IMR-90 (cell line): Measurements from ENCODE around the gene HCK. TPM values are rescaled to one million over a fixed set of nuclear protein-coding genes. Genes with fewer than 3 reads are reported as not detected.
"Not testable (repeated sequence)": the region's sequence is repeated elsewhere in the genome, so short reads cannot be mapped to it uniquely, and the experiment has no call there.

Source experiments
- ATAC-seq: fragments of 200-7000 bp; cut with Tn5 transposase; 2 replicates; pipeline ENCODE4 v1.9.1; 2020; ENCODE audit warnings: low read depth, mild to moderate bottlenecking, moderate library complexity
- BruUV-seq: library from RNA; stranded (reverse); fragments of 400-500 nt; replicated peaks from 2 replicates; lab custom pipeline; 2021; lab: Mats Ljungman, UMichigan
- CTCF ChIA-PET: fragments of 300-600 bp; formaldehyde crosslinking; extraction: SDS; loops from one replicate; lab custom pipeline; 2021; ENCODE audit warnings: antibody characterized with exemption; lab: Yijun Ruan, JAX
- POLR2A ChIA-PET: fragments of 300-600 bp; sonication (Branson Sonifier 250); formaldehyde crosslinking; loops from one replicate; lab custom pipeline; 2022; ENCODE audit warnings: antibody characterized with exemption; ENCODE audit not compliant: unreplicated experiment; lab: Charles Lee
- DNase-seq: peaks from one replicate; pipeline ENCODE4 v3.0.0; 2013
- H2AFZ ChIP-seq: replicated peaks from 2 replicates; pipeline ENCODE3; 2013; ENCODE audit warnings: low read length, mild to moderate bottlenecking; ENCODE audit not compliant: poor library complexity
- H2AK5ac ChIP-seq: 2 replicates; pipeline ENCODE4 v1.6.1; 2013; ENCODE audit warnings: low read depth, low read length, inconsistent platforms
- H2AK9ac ChIP-seq: replicated peaks from 2 replicates; pipeline ENCODE3; 2013; ENCODE audit warnings: mild to moderate bottlenecking, low read depth, low read length, moderate library complexity; ENCODE audit not compliant: poor library complexity
- H2BK120ac ChIP-seq: 2 replicates; pipeline ENCODE4 v1.6.1; 2013; ENCODE audit warnings: low read depth, low read length, inconsistent platforms
- H2BK15ac ChIP-seq: 3 replicates; pipeline ENCODE4 v1.6.1; 2013; ENCODE audit warnings: low read depth, low read length, inconsistent platforms
- H2BK20ac ChIP-seq: 2 replicates; pipeline ENCODE4 v1.6.1; 2013; ENCODE audit warnings: low read depth, mild to moderate bottlenecking, inconsistent platforms, low read length, moderate library complexity
- H2BK5ac ChIP-seq: 2 replicates; pipeline ENCODE4 v1.6.1; 2013; ENCODE audit warnings: mild to moderate bottlenecking, low read depth, low read length, inconsistent platforms; ENCODE audit not compliant: poor library complexity, severe bottlenecking
- H3K14ac ChIP-seq: replicated peaks from 2 replicates; pipeline ENCODE4 v1.6.1; 2013; ENCODE audit warnings: low read depth, low read length, inconsistent platforms
- H3K18ac ChIP-seq: 2 replicates; pipeline ENCODE4 v1.6.1; 2013; ENCODE audit warnings: low read depth, low read length, control low read depth
- H3K23ac ChIP-seq: 2 replicates; pipeline ENCODE4 v1.6.1; 2013; ENCODE audit warnings: low read depth, low read length, inconsistent platforms
- H3K27ac ChIP-seq: 2 replicates; pipeline ENCODE4 v1.5.1; 2013; ENCODE audit warnings: mild to moderate bottlenecking, control low read depth, low read length; ENCODE audit not compliant: insufficient read depth
- H3K27me3 ChIP-seq: 2 replicates; pipeline ENCODE4 v1.6.1; 2013; ENCODE audit warnings: low read length; ENCODE audit not compliant: control insufficient read depth, insufficient read depth
- H3K36me3 ChIP-seq: 2 replicates; pipeline ENCODE4 v1.6.1; 2013; ENCODE audit warnings: low read length, mixed read lengths; ENCODE audit not compliant: control insufficient read depth, insufficient read depth
- H3K4ac ChIP-seq: 2 replicates; pipeline ENCODE4 v1.6.1; 2013; ENCODE audit warnings: low read depth, low read length, inconsistent platforms
- H3K4me1 ChIP-seq: 2 replicates; pipeline ENCODE4 v1.6.1; 2013; ENCODE audit warnings: low read length, mixed read lengths; ENCODE audit not compliant: control insufficient read depth, insufficient read depth
- H3K4me2 ChIP-seq: 2 replicates; pipeline ENCODE4 v1.6.1; 2013; ENCODE audit warnings: low read depth, mild to moderate bottlenecking, control low read depth, low read length, moderate library complexity
- H3K4me3 ChIP-seq: 2 replicates; pipeline ENCODE4 v1.5.1; 2013; ENCODE audit warnings: low read depth, mild to moderate bottlenecking, control low read depth, low read length, moderate library complexity; ENCODE audit not compliant: insufficient read depth
- H3K56ac ChIP-seq: 2 replicates; pipeline ENCODE4 v1.6.1; 2013; ENCODE audit warnings: low read length, inconsistent platforms; ENCODE audit not compliant: insufficient read depth; ENCODE audit errors: extremely low read depth
- H3K79me1 ChIP-seq, 2 experiments: 2 replicates each; pipeline ENCODE4 v1.6.1; 2013; ENCODE audit warnings: low read length in 2 of 2, inconsistent platforms in 1 of 2, low read depth in 1 of 2
- H3K9ac ChIP-seq: 2 replicates; pipeline ENCODE4 v1.6.1; 2013; ENCODE audit warnings: low read depth, low read length, control low read depth
- H3K9me1 ChIP-seq: 2 replicates; pipeline ENCODE4 v1.6.1; 2013; ENCODE audit warnings: low read length, inconsistent platforms; ENCODE audit not compliant: insufficient read depth
- H3K9me3 ChIP-seq: 2 replicates; pipeline ENCODE4 v1.6.1; 2013; ENCODE audit warnings: low read length; ENCODE audit not compliant: control insufficient read depth, insufficient read depth
- H4K20me1 ChIP-seq: 2 replicates; pipeline ENCODE4 v1.6.1; 2013; ENCODE audit warnings: low read length, inconsistent platforms; ENCODE audit not compliant: insufficient read depth
- H4K5ac ChIP-seq: 2 replicates; pipeline ENCODE4 v1.6.1; 2013; ENCODE audit warnings: mild to moderate bottlenecking, low read depth, low read length, control low read depth
- H4K8ac ChIP-seq, 2 experiments: 2 replicates each; pipeline ENCODE4 v1.6.1; 2013; ENCODE audit warnings: low read depth in 2 of 2, low read length in 2 of 2, control low read depth in 1 of 2, inconsistent platforms in 1 of 2
- H4K91ac ChIP-seq: 2 replicates; pipeline ENCODE4 v1.6.1; 2013; ENCODE audit warnings: low read depth, low read length, inconsistent platforms; ENCODE audit not compliant: insufficient read depth
- WGBS, 2 experiments: methylation state at CpG; one replicate each; pipeline versions ENCODE4 v1.1.5 to v1.1.7; 2013; ENCODE audit warnings: missing lambda C conversion rate in 2 of 2; ENCODE audit not compliant: insufficient read length in 1 of 2; ENCODE audit errors: extremely low coverage in 2 of 2; 5-methylcytosine and 5-hydroxymethylcytosine counted together
- dilution Hi-C: fragments of 300-500 bp; cut with HindIII; formaldehyde crosslinking; loops from one replicate; pipeline ENCODE4 v1.14.3; 2018; ENCODE audit warnings: low sequenced_read_pairs; ENCODE audit not compliant: unreplicated experiment
- in situ Hi-C: fragments of 300-500 bp; cut with MboI; formaldehyde crosslinking; loops from 3 replicates; pipeline ENCODE4 v1.14.3; 2019; ENCODE audit warnings: low sequenced_read_pairs, inconsistent platforms, mixed read lengths
- intact Hi-C: fragments of 100-400 bp; cut with micrococcal nuclease; formaldehyde crosslinking; loops from 2 replicates; pipeline ENCODE4 v1.10.0; 2022
- polyA plus RNA-seq, 3 experiments: library from polyadenylated mRNA; depleted of rRNA; stranded (reverse); fragments of >200 nt; gene quantifications; 2 replicates each; pipeline ENCODE4 v1.2.3, GENCODE V29; 2012; ENCODE audit warnings: low replicate concordance in 1 of 3
- total RNA-seq: library from RNA; depleted of rRNA; stranded (reverse); fragments of >200 nt; gene quantifications from 2 replicates; pipeline ENCODE4 v1.2.3, GENCODE V29; 2012

Gene HCK
- total and polyA plus RNA-seq, 2 of the 4 experiments (the other 2 are of a cell fraction): not detected

DNA sequence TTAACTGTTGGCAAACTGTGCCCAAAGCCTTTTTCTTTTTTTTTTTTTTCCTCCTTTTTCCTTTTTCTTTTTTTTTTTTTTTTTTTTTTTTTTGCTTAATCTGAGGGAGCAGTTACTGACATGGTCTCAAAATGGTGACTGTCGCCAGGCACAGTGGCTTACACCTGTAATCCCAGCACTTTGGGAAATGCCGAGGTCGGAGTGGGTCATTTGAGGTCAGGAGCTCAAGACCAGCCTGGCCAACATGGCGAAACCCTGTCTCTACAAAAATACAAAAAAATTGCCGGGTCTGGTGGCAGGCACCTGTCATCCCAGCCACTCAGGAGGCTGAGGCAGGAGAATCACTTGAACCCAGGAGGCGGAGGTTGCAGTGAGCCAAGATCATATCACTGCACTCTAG, 64.8 kb downstream of the HCK start:
- H3K9me3 ChIP-seq, H3K36me3 ChIP-seq, H2AFZ ChIP-seq, BruUV-seq, H3K4me2 ChIP-seq, intact Hi-C loops, H2BK5ac ChIP-seq, H3K4me3 ChIP-seq, H3K9me1 ChIP-seq, H4K5ac ChIP-seq, H2BK20ac ChIP-seq, in situ Hi-C loops, H4K91ac ChIP-seq, H2AK9ac ChIP-seq, DNase-seq, H3K4ac ChIP-seq, H2AK5ac ChIP-seq, H3K4me1 ChIP-seq, H3K27ac ChIP-seq, H3K27me3 ChIP-seq, H3K56ac ChIP-seq, H3K23ac ChIP-seq, ATAC-seq, H3K18ac ChIP-seq, H2BK120ac ChIP-seq, H2BK15ac ChIP-seq, H3K14ac ChIP-seq, dilution Hi-C loops, H3K9ac ChIP-seq, H4K8ac ChIP-seq: not testable (repeated sequence)
- peaks cover 22 to 73% of the 10 kb centered on the region in 2 experiments for H3K79me1 ChIP-seq
- ChIA-PET CTCF (interaction anchor here (0.6 kb wide), 1 partner anchor 1245 kb away, joined by 3 read pairs; no protein-coding TSS in a partner anchor), POLR2A (interaction anchor here (0.6 kb wide), 1 partner anchor 1292 kb away, joined by 12 read pairs; no protein-coding TSS in a partner anchor)
- 70% methylated on average over 2 of the region's 6 CpGs; no CpG with 5 or more reads in 1 of the 2 experiments for WGBS, 2 experiments
- peaks cover 68% of the 10 kb centered on the region for H4K20me1 ChIP-seq

DNA sequence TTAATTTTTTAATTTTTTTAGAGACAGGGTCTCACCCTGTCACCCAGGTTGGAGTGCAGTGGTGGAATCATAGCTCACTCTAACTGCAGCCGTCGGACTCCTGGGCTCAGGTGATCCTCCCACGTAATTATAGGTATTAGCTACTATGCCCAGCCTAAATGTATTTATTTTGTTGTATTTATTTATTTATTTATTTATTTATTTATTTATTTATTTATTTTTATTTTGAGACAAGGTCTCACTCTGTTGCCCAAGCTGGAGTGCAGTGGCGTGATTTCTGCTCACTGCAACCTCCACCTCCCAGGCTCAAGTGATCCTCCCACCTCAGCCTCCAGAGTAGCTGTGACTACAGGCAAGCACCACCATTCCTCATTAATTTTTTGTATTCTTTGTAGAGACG, 66.4 kb downstream of the HCK start:
- ATAC-seq, H2BK20ac ChIP-seq, H2AK5ac ChIP-seq, H3K4me1 ChIP-seq, H3K27me3 ChIP-seq, H3K36me3 ChIP-seq, H3K9me3 ChIP-seq, H4K8ac ChIP-seq, POLR2A ChIA-PET, H2AK9ac ChIP-seq, H3K4me2 ChIP-seq, in situ Hi-C loops, H4K5ac ChIP-seq, H3K18ac ChIP-seq, H2BK120ac ChIP-seq, BruUV-seq, H3K4me3 ChIP-seq, H4K91ac ChIP-seq, H3K27ac ChIP-seq, H2BK15ac ChIP-seq, DNase-seq, H3K14ac ChIP-seq, H2AFZ ChIP-seq, dilution Hi-C loops, H2BK5ac ChIP-seq, intact Hi-C loops, H3K56ac ChIP-seq, H3K9me1 ChIP-seq, H3K9ac ChIP-seq, H3K4ac ChIP-seq, H3K23ac ChIP-seq: not testable (repeated sequence)
- Histone ChIP-seq H4K20me1 (peaks cover 54% of the 10 kb centered on the region), H3K79me1 (peaks cover 20 to 59% of the 10 kb centered on the region in 2 experiments)
- WGBS, 2 experiments: no CpG with 5 or more reads among the region's 5 CpGs
- CTCF ChIA-PET: interaction anchor here (0.8 to 1.9 kb wide), 2 partner anchors 16 to 280 kb away, joined by 3 to 9 read pairs; no protein-coding TSS in a partner anchor
